ENCODE measurements around the gene IPO11. TPM values are rescaled to one million over a fixed set of nuclear protein-coding genes. Genes with fewer than 3 reads are reported as not detected.

Gene IPO11
- total RNA-seq, 1 donor from 2014 or later = 41.0 TPM

GRCh38 chr5:62614355-62614754 lies 201.8 kb downstream of the IPO11 start:
- no peak for DNase-seq (ENCODE audit: extremely low spot score, unreplicated experiment)

GRCh38 chr5:62616615-62617277 lies 204.2 kb downstream of the IPO11 start:
- DNase-seq (ENCODE audit: extremely low spot score, unreplicated experiment) = no peak
- Mint-ChIP-seq H3K27me3 (no peaks in the 10 kb centered on the region), H3K36me3 (peaks cover 23% of the 10 kb centered on the region), H3K4me1 (ENCODE audit: unreplicated experiment) (peaks cover 5% of the 10 kb centered on the region), H3K9me3 (peaks cover 5% of the 10 kb centered on the region), H3K27ac (no peak overlapping the region), H3K4me3 (no peak overlapping the region)
- TF ChIP-seq CTCF (conservative IDR thresholded peaks at IDR 0.05) = no peak

More at GRCh38 chr5:62614355-62614754, 201.8 kb downstream of the IPO11 start:
- Mint-ChIP-seq H3K4me1 (ENCODE audit: unreplicated experiment) (no peaks in the 10 kb centered on the region), H3K4me3 (no peak overlapping the region), H3K9me3 (peaks cover 5% of the 10 kb centered on the region), H3K36me3 (peaks cover 26% of the 10 kb centered on the region), H3K27me3 (no peaks in the 10 kb centered on the region), H3K27ac (no peak overlapping the region)
- no peak for TF ChIP-seq CTCF (conservative IDR thresholded peaks at IDR 0.05)

- Mint-ChIP-seq H3K27ac (no peak overlapping the region), H3K27me3 (no peaks in the 10 kb centered on the region), H3K4me3 (no peak overlapping the region), H3K4me1 (ENCODE audit: unreplicated experiment) (peaks cover 5% of the 10 kb centered on the region), H3K9me3 (peaks cover 5% of the 10 kb centered on the region), H3K36me3 (peaks cover 21% of the 10 kb centered on the region)
- no peak for TF ChIP-seq CTCF (conservative IDR thresholded peaks at IDR 0.05)
- no peak for DNase-seq (ENCODE audit: extremely low spot score, unreplicated experiment)
Observed at GRCh38 chr5:62617943-62618342, 205.4 kb downstream of the IPO11 start.

GRCh38 chr5:62620761-62621160 lies 208.2 kb downstream of the IPO11 start:
- DNase-seq (ENCODE audit: extremely low spot score, unreplicated experiment) = no peak
- H3K36me3 Mint-ChIP-seq = peaks cover 7% of the 10 kb centered on the region
- no peak for TF ChIP-seq CTCF (conservative IDR thresholded peaks at IDR 0.05)
- H3K27ac Mint-ChIP-seq = no peak overlapping the region
- H3K9me3 Mint-ChIP-seq = no peaks in the 10 kb centered on the region
- H3K27me3 Mint-ChIP-seq = no peaks in the 10 kb centered on the region
- peaks cover 5% of the 10 kb centered on the region for H3K4me1 Mint-ChIP-seq (ENCODE audit: unreplicated experiment)
- H3K4me3 Mint-ChIP-seq = no peak overlapping the region

GRCh38 chr5:62621280-62621679 lies 208.7 kb downstream of the IPO11 start:
- H3K4me3 Mint-ChIP-seq = no peak overlapping the region
- H3K27ac Mint-ChIP-seq = no peak overlapping the region
- peaks cover 5% of the 10 kb centered on the region for H3K4me1 Mint-ChIP-seq (ENCODE audit: unreplicated experiment)
- no peaks in the 10 kb centered on the region for H3K9me3 Mint-ChIP-seq
- no peak for DNase-seq (ENCODE audit: extremely low spot score, unreplicated experiment)
- no peaks in the 10 kb centered on the region for H3K27me3 Mint-ChIP-seq
- peaks cover 7% of the 10 kb centered on the region for H3K36me3 Mint-ChIP-seq
- TF ChIP-seq CTCF (conservative IDR thresholded peaks at IDR 0.05) = no peak

Data from type B pancreatic cell (in vitro differentiated cells).